Karpas-422 (cell line): ENCODE data around the gene SGIP1. TPM values are rescaled to one million over a fixed set of nuclear protein-coding genes. Genes with fewer than 3 reads are reported as not detected.
"Not testable (repeated sequence)": the region's sequence is repeated elsewhere in the genome, so short reads cannot be mapped to it uniquely, and the experiment has no call there.

Experiments
- DNase-seq: peaks from one replicate; pipeline ENCODE4 v3.0.0-alpha.2; 2015
- H2AFZ ChIP-seq: fragments of 200-600 bp; sonication (generic); 2 replicates; pipeline ENCODE4 v1.6.1; 2014; ENCODE audit warnings: antibody characterized with exemption, low read length, mixed read lengths
- H3K27ac ChIP-seq: fragments of 200-600 bp; sonication (generic); 2 replicates; pipeline ENCODE4 v1.5.1; 2014; ENCODE audit warnings: mild to moderate bottlenecking, low read length, moderate library complexity
- H3K27me3 ChIP-seq: fragments of 200-600 bp; sonication (generic); 2 replicates; pipeline ENCODE4 v1.6.1; 2014; ENCODE audit warnings: low read length, mixed read lengths
- H3K36me3 ChIP-seq: fragments of 200-600 bp; sonication (generic); 2 replicates; pipeline ENCODE4 v1.6.1; 2014; ENCODE audit warnings: low read length, mixed read lengths; ENCODE audit not compliant: insufficient read depth
- H3K4me1 ChIP-seq: fragments of 200-600 bp; sonication (generic); 2 replicates; pipeline ENCODE4 v1.6.1; 2014; ENCODE audit warnings: mild to moderate bottlenecking, low read length, mixed read lengths
- H3K4me2 ChIP-seq: fragments of 200-600 bp; sonication (generic); 2 replicates; pipeline ENCODE4 v1.6.1; 2014; ENCODE audit warnings: low read length, low read depth, mild to moderate bottlenecking; ENCODE audit not compliant: poor library complexity, severe bottlenecking
- H3K4me3 ChIP-seq: fragments of 200-600 bp; sonication (generic); 2 replicates; pipeline ENCODE4 v1.5.1; 2014; ENCODE audit warnings: mild to moderate bottlenecking, antibody characterized with exemption, low read length, mixed read lengths
- H3K79me2 ChIP-seq: fragments of 200-600 bp; sonication (generic); 2 replicates; pipeline ENCODE4 v1.6.1; 2014; ENCODE audit warnings: mild to moderate bottlenecking, low read length, mixed read lengths
- H3K9ac ChIP-seq: fragments of 200-600 bp; sonication (generic); 2 replicates; pipeline ENCODE4 v1.6.0; 2014; ENCODE audit warnings: low read length
- H3K9me2 ChIP-seq: fragments of 200-600 bp; sonication (generic), shearing (Covaris generic); replicated peaks from 2 replicates; pipeline ENCODE4 v1.6.0; 2014; ENCODE audit warnings: mild to moderate bottlenecking, low read length, moderate library complexity; ENCODE audit not compliant: insufficient read depth
- H3K9me3 ChIP-seq: fragments of 300-700, 200-600 bp; sonication (generic); 2 replicates; pipeline ENCODE4 v1.6.1; 2014; ENCODE audit warnings: low read length, mixed read lengths
- H4K20me1 ChIP-seq: fragments of 200-600 bp; sonication (generic); 2 replicates; pipeline ENCODE4 v1.6.1; 2014; ENCODE audit warnings: mild to moderate bottlenecking, antibody characterized with exemption, low read length, low read depth; ENCODE audit not compliant: insufficient read depth
- total RNA-seq: library from RNA; depleted of rRNA; stranded (reverse); fragments of >200 nt; shearing (Covaris generic); gene quantifications from 2 replicates; pipeline ENCODE4 v1.2.3, GENCODE V29; 2014; ENCODE audit warnings: low replicate concordance

SGIP1 gene
- total RNA-seq, 1 experiment from 2014 or later: not detected

GRCh38 chr1:66585002-66585401 lies 51.0 kb downstream of the SGIP1 start:
- Histone ChIP-seq H2AFZ (no peak overlapping the region), H3K79me2 (no peaks in the 10 kb centered on the region), H3K4me3 (no peak overlapping the region), H3K36me3 (no peaks in the 10 kb centered on the region), H3K27ac (no peak overlapping the region), H3K9ac (no peak overlapping the region), H3K4me1 (no peaks in the 10 kb centered on the region), H3K9me3 (no peaks in the 10 kb centered on the region), H3K4me2 (no peak overlapping the region), H3K9me2 (no peaks in the 10 kb centered on the region), H3K27me3 (no peaks in the 10 kb centered on the region), H4K20me1 (no peaks in the 10 kb centered on the region)
- DNase-seq: no peak

- DNase-seq: no peak
- Histone ChIP-seq H3K4me2 (no peak overlapping the region), H3K4me3 (no peak overlapping the region), H3K27me3 (no peaks in the 10 kb centered on the region), H4K20me1 (no peaks in the 10 kb centered on the region), H3K27ac (no peak overlapping the region), H3K9me2 (no peaks in the 10 kb centered on the region), H2AFZ (no peak overlapping the region), H3K79me2 (no peaks in the 10 kb centered on the region), H3K9me3 (no peaks in the 10 kb centered on the region), H3K4me1 (no peaks in the 10 kb centered on the region), H3K9ac (no peak overlapping the region), H3K36me3 (no peaks in the 10 kb centered on the region)
Measured at GRCh38 chr1:66589326-66589725, 55.4 kb downstream of the SGIP1 start.

DNA sequence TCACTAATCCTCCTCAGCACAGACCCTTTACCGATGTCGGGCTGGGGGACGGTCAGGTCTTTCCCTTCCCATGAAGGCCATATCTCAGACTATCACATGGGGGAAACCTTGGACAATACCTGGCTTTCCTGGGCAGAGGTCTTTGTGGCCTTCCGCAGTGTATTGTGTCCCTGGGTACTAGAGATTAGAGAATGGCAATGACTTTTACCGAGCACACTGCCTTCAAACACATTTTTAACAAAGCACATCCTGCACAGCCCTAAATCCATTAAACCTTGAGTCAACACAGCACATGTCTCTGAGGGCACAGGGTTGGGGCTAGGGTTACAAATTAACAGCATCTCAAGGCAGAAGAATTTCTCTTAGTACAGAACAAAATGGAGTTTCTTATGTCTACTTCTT lies 58.2 kb downstream of the SGIP1 start:
- not testable (repeated sequence) for H3K36me3 ChIP-seq, H3K79me2 ChIP-seq, H3K9me3 ChIP-seq, H4K20me1 ChIP-seq, DNase-seq, H3K4me3 ChIP-seq, H3K9ac ChIP-seq, H3K4me1 ChIP-seq, H3K9me2 ChIP-seq, H2AFZ ChIP-seq, H3K4me2 ChIP-seq, H3K27ac ChIP-seq, H3K27me3 ChIP-seq

GRCh38 chr1:66596191-66596590 lies 62.2 kb downstream of the SGIP1 start:
- no peak overlapping the region for H3K27ac ChIP-seq
- no peaks in the 10 kb centered on the region for H3K27me3 ChIP-seq
- H3K4me1 ChIP-seq: no peaks in the 10 kb centered on the region
- H2AFZ ChIP-seq: no peak overlapping the region
- no peak overlapping the region for H3K4me2 ChIP-seq
- no peaks in the 10 kb centered on the region for H3K36me3 ChIP-seq
- H3K9ac ChIP-seq: no peak overlapping the region
- no peaks in the 10 kb centered on the region for H3K9me3 ChIP-seq
- DNase-seq: no peak
- H3K79me2 ChIP-seq: no peaks in the 10 kb centered on the region
- H4K20me1 ChIP-seq: no peaks in the 10 kb centered on the region
- H3K4me3 ChIP-seq: no peak overlapping the region
- no peaks in the 10 kb centered on the region for H3K9me2 ChIP-seq

GRCh38 chr1:66597500-66597899 lies 63.5 kb downstream of the SGIP1 start:
- no peaks in the 10 kb centered on the region for H3K27me3 ChIP-seq
- no peak for DNase-seq
- H3K4me2 ChIP-seq: no peak overlapping the region
- H4K20me1 ChIP-seq: no peaks in the 10 kb centered on the region
- no peaks in the 10 kb centered on the region for H3K36me3 ChIP-seq
- H3K9ac ChIP-seq: no peak overlapping the region
- H3K9me2 ChIP-seq: no peaks in the 10 kb centered on the region
- H3K4me1 ChIP-seq: no peaks in the 10 kb centered on the region
- no peak overlapping the region for H3K4me3 ChIP-seq
- no peak overlapping the region for H3K27ac ChIP-seq
- no peaks in the 10 kb centered on the region for H3K79me2 ChIP-seq
- no peak overlapping the region for H2AFZ ChIP-seq
- H3K9me3 ChIP-seq: no peaks in the 10 kb centered on the region

- Histone ChIP-seq H3K27me3 (no peaks in the 10 kb centered on the region), H4K20me1 (no peaks in the 10 kb centered on the region), H3K4me3 (no peak overlapping the region), H3K79me2 (no peaks in the 10 kb centered on the region), H3K4me2 (no peak overlapping the region), H3K9ac (no peak overlapping the region), H2AFZ (no peak overlapping the region), H3K27ac (no peak overlapping the region), H3K36me3 (no peaks in the 10 kb centered on the region), H3K9me3 (no peaks in the 10 kb centered on the region), H3K9me2 (no peaks in the 10 kb centered on the region), H3K4me1 (no peaks in the 10 kb centered on the region)
- DNase-seq: no peak
Measured at GRCh38 chr1:66598670-66599069, 64.7 kb downstream of the SGIP1 start.

DNA sequence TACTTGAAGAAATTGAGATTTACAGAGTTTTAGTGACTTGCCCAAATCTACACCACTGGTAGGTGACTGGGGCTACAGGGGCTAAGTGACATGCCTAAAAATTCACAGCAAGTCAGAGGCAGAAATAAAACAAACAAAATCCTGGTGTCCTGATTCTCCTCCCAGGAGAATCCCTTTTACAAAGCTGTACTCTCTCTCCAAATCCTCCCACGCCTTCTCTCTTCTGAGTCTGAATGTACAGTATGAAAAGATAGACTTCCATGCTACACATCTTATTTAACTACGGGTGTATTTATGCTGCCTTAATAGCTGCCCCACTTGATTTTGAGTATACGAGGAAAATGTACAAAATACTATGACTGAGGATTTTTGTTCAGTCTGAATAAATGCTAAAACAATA lies 65.4 kb downstream of the SGIP1 start:
- Histone ChIP-seq H3K9me2 (no peaks in the 10 kb centered on the region), H3K4me2 (no peak overlapping the region), H2AFZ (no peak overlapping the region), H3K27ac (no peak overlapping the region), H4K20me1 (no peaks in the 10 kb centered on the region), H3K36me3 (no peaks in the 10 kb centered on the region), H3K4me1 (no peaks in the 10 kb centered on the region), H3K9me3 (no peaks in the 10 kb centered on the region), H3K4me3 (no peak overlapping the region), H3K79me2 (no peaks in the 10 kb centered on the region), H3K27me3 (no peaks in the 10 kb centered on the region), H3K9ac (no peak overlapping the region)
- no peak for DNase-seq

DNA sequence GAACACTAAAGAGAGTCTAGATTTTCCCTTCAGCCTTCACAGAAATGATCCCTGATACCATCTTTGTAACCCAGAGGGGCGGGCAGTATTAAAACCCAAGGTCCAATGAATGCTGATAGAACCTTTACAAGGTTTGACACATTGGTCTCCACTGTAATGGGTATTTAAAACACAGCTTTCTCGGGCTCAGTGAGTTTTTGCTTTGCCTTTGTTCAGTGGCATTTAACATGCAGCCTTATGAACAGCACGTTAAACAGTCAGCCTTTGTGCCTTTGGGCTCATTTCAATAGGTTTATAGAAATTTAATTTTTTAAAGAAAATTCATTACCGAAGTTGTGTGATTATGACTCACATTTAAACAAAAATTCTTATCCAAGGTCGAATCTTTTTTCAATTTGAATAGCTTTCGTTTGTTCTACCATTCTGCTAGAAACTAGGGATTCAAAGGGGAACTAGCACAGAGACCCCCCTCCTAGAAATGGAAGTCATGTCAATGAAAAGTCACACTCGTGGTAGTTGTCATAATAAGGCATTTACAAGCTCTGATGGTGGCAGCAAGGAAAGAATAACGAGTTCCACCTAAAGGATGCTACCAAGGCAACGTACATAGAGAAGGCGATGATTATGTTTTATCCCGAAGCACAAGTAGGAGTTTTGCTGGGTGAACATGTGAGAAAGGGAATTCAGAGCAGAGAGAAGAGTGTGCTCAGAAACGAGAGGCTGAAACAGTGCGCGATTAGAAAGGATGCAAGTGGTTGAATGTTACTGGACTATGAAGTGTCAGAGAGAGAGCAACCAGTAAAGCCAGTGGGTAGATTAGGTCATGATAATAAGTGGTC lies 66.2 kb downstream of the SGIP1 start:
- no peaks in the 10 kb centered on the region for H3K79me2 ChIP-seq
- H3K9me3 ChIP-seq: no peaks in the 10 kb centered on the region
- H3K27me3 ChIP-seq: no peaks in the 10 kb centered on the region
- no peaks in the 10 kb centered on the region for H3K4me1 ChIP-seq
- H3K9me2 ChIP-seq: no peaks in the 10 kb centered on the region
- no peaks in the 10 kb centered on the region for H3K36me3 ChIP-seq
- H4K20me1 ChIP-seq: no peaks in the 10 kb centered on the region
- no peak overlapping the region for H2AFZ ChIP-seq
- DNase-seq: no peak
- no peak overlapping the region for H3K9ac ChIP-seq
- no peak overlapping the region for H3K4me3 ChIP-seq
- no peak overlapping the region for H3K4me2 ChIP-seq
- H3K27ac ChIP-seq: no peak overlapping the region
